GM12891 (cell line): Measurements from ENCODE around the gene CCL13.

Source experiments
- POLR2A ChIP-seq: IDR thresholded peaks from 2 replicates; pipeline ENCODE4 v1.6.1; 2011; ENCODE audit warnings: low read depth, low read length, control low read depth
- POLR2AphosphoS5 ChIP-seq: IDR thresholded peaks from 2 replicates; pipeline ENCODE4 v1.6.1; 2011; ENCODE audit warnings: low read depth, low read length, control low read depth

DNA sequence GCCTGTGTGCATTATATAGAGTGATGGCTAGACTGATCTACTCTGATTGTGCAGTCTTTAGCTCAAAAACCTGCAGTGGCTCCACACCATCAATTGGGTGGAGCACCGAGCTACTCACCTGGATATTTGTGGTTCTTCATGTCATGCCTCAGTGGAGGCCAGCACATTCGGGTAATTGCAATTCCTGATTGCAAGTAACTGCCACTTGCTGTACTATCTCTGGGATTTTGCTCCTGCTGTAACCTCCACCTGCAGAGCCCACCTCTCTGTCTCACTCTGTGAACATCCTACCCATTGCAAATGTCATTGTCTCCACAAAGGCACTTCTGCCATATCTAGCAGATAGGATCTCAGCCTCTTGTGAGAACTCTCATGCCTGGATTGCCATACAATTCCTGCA is 8.5 kb downstream of the CCL13 start:
- TF ChIP-seq POLR2AphosphoS5 (no peak), POLR2A (no peak)
